Right ventricle myocardium superior (tissue), 1 donor: ENCODE results near the gene CPB2. TPM values are rescaled to one million over a fixed set of nuclear protein-coding genes. Genes with fewer than 3 reads are reported as not detected.

Experiments
- ATAC-seq: fragments of 200-7000 bp; cut with Tn5 transposase; one replicate; pipeline ENCODE4 v1.9.1; 2020; ENCODE audit warnings: mild to moderate bottlenecking; ENCODE audit not compliant: poor library complexity
- DNase-seq: peaks from one replicate; pipeline ENCODE4 v3.0.0-alpha.2; 2020
- intact Hi-C: fragments of 100-400 bp; cut with DNase I; formaldehyde crosslinking; loops from one replicate; pipeline ENCODE4 v1.11.2; 2022
- total RNA-seq: library from RNA; stranded (reverse); fragmentation: NEBNext Ultra II Directional; extraction: Animal tissue kit (Norgen Biotek cat#: 25700); gene quantifications from one replicate; pipeline ENCODE4 v1.2.1, GENCODE V29; 2021
- donor health status: DM: no; HTN: yes; CAD: no; lungs with severe emphysema.

The CPB2 gene
- total RNA-seq, 1 donor from 2014 or later, result not detected

- DNase-seq (no peak), ATAC-seq (no peak)
- intact Hi-C loops, result no loop called here
Observed at GRCh38 chr13:46071590-46072249, 33.1 kb downstream of the CPB2 start.

GRCh38 chr13:46063292-46063691 is 41.5 kb downstream of the CPB2 start:
- no peak for ATAC-seq
- intact Hi-C loops, result no loop called here
- DNase-seq, result no peak

GRCh38 chr13:46062185-46062584 is 42.6 kb downstream of the CPB2 start:
- ATAC-seq, result no peak
- no peak for DNase-seq
- intact Hi-C loops, result no loop called here

GRCh38 chr13:46059405-46059804 is 45.4 kb downstream of the CPB2 start:
- DNase-seq (no peak), ATAC-seq (no peak)
- intact Hi-C loops, result no loop called here

- ATAC-seq (no peak), DNase-seq (no peak)
- intact Hi-C loops, result no loop called here
Observed at GRCh38 chr13:46058268-46058667, 46.6 kb downstream of the CPB2 start.

- DNase-seq (no peak), ATAC-seq (no peak)
- intact Hi-C loops, result no loop called here
Observed at GRCh38 chr13:46057256-46058015, 47.4 kb downstream of the CPB2 start.

GRCh38 chr13:46053162-46054012 is 51.4 kb downstream of the CPB2 start:
- ATAC-seq (no peak), DNase-seq (no peak)
- intact Hi-C loops, result no loop called here

GRCh38 chr13:46052319-46053161 is 52.3 kb downstream of the CPB2 start, which contains the start of gene ZC3H13:
TSS of gene ZC3H13 (minus strand) at chr13:46052746. CDS start at chr13:46045507, 7,239 bp downstream.
- intact Hi-C loops, result no loop called here
- DNase-seq, result peak; percentile 96
- peak; percentile 100 for ATAC-seq

GRCh38 chr13:46051968-46052318 is 52.9 kb downstream of the CPB2 start:
- DNase-seq, result no peak
- intact Hi-C loops, result no loop called here
- peak; percentile 27 for ATAC-seq

GRCh38 chr13:46050771-46051170 is 54.1 kb downstream of the CPB2 start:
- DNase-seq (no peak), ATAC-seq (no peak)
- intact Hi-C loops, result no loop called here

GRCh38 chr13:46045424-46045823 is 59.4 kb downstream of the CPB2 start:
- intact Hi-C loops, result no loop called here
- DNase-seq (no peak), ATAC-seq (no peak)

- no peak for ATAC-seq
- intact Hi-C loops, result no loop called here
- DNase-seq, result no peak
Observed at GRCh38 chr13:46043647-46044046, 61.2 kb downstream of the CPB2 start.

GRCh38 chr13:46041419-46041839 is 63.4 kb downstream of the CPB2 start:
- no peak for ATAC-seq
- no peak for DNase-seq
- intact Hi-C loops, result no loop called here

- intact Hi-C loops, result no loop called here
- no peak for DNase-seq
- ATAC-seq, result no peak
Observed at GRCh38 chr13:46040763-46041162, 64.1 kb downstream of the CPB2 start.

- DNase-seq (no peak), ATAC-seq (no peak)
- intact Hi-C loops, result no loop called here
Observed at GRCh38 chr13:46039411-46040182, 65.2 kb downstream of the CPB2 start.

GRCh38 chr13:46038296-46038695 is 66.5 kb downstream of the CPB2 start:
- no peak for ATAC-seq
- intact Hi-C loops, result no loop called here
- no peak for DNase-seq

- intact Hi-C loops, result no loop called here
- DNase-seq (no peak), ATAC-seq (no peak)
Observed at GRCh38 chr13:46035066-46035465, 69.8 kb downstream of the CPB2 start.

- ATAC-seq, result no peak
- no peak for DNase-seq
Observed at GRCh38 chr13:46032341-46032740, 72.5 kb downstream of the CPB2 start.

More at GRCh38 chr13:46032341-46032740, 72.5 kb downstream of the CPB2 start:
- intact Hi-C loops, result no loop called here
